Fibroblast of mammary gland (primary cell): ENCODE data around the gene GGA3.

Source experiments
- DNase-seq: peaks from one replicate; pipeline ENCODE4 v3.0.0-alpha.2; 2010; ENCODE audit warnings: low read depth
- H3K4me3 ChIP-seq: 2 replicates; pipeline ENCODE4 v1.5.1; 2011; ENCODE audit warnings: low read depth, mild to moderate bottlenecking, low read length, moderate library complexity; ENCODE audit not compliant: control insufficient read depth
- TF ChIP-seq, protein P1 (sequence below): conservative IDR thresholded peaks from 2 replicates; pipeline ENCODE4 v1.5.1; 2011; ENCODE audit warnings: low read depth, low read length, inconsistent platforms; ENCODE audit not compliant: control insufficient read depth, insufficient read depth

The GGA3 gene

DNA sequence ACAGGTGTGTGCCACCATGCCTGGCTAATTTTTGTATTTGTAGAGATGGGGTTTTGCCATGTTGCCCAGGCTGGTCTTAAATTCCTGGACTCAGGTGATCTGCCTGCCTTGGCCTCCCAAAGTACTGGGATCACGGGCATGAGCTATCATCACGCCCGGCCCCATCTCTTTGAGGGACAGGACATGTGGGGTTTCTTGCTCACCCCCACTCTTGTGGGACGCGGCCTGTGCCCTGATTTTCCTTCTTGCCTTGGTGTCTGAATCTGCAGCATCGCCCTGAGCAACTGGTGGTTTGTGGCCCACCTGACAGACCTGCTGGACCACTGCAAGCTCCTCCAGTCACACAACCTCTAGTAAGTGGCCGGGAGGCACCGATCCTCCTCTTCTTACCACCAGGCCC, 30.3 kb downstream of the GGA3 start:
- DNase-seq, result no peak
- TF ChIP-seq, protein P1, sequence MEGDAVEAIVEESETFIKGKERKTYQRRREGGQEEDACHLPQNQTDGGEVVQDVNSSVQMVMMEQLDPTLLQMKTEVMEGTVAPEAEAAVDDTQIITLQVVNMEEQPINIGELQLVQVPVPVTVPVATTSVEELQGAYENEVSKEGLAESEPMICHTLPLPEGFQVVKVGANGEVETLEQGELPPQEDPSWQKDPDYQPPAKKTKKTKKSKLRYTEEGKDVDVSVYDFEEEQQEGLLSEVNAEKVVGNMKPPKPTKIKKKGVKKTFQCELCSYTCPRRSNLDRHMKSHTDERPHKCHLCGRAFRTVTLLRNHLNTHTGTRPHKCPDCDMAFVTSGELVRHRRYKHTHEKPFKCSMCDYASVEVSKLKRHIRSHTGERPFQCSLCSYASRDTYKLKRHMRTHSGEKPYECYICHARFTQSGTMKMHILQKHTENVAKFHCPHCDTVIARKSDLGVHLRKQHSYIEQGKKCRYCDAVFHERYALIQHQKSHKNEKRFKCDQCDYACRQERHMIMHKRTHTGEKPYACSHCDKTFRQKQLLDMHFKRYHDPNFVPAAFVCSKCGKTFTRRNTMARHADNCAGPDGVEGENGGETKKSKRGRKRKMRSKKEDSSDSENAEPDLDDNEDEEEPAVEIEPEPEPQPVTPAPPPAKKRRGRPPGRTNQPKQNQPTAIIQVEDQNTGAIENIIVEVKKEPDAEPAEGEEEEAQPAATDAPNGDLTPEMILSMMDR, result no peak

DNA sequence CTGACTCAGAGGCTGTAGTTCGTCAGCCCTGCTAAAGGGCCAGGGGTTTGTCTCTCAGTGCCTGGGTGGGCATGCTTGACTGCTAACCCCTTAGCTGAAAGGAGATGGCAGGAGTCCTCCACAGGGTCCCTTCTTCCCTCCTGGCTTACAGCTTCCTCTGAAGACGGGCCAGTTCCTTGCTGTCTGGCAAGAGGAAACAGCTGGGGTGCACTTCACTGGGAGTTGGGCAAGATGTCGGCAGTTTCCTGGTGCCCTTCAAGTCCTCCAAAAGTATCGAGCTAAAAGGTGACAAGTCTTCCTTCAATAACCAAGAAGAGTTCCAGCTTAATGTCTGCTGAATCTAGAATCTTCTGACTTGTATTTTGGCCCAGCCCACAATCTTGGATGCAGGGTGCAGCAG, 32.6 kb downstream of the GGA3 start:
- no peak overlapping the region for H3K4me3 ChIP-seq
- TF ChIP-seq, protein P1, result no peak
- DNase-seq, result no peak

More for the DNA sequence above, 30.3 kb downstream of the GGA3 start:
- no peak overlapping the region for H3K4me3 ChIP-seq

DNA sequence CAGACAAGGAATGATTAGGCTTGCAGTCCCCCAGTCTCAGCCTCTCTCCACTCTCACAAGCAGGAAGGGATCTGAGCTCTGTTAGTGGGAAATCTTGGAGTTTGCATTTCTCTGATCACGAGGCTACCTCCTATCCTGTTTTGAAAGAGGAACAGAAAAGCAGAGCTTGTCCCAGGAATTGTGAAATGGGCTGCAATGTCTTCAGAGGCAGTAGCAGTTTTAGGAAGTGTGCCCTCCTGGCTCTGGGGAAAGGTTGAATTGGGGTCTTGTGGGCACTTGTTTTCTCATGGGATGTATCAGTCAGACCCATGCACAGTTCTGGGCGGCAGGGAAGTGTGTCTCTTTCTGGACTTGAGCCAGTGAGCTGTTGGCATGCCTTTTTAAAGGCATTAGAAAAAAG, 33.1 kb downstream of the GGA3 start:
- H3K4me3 ChIP-seq, result no peak overlapping the region
- TF ChIP-seq, protein P1, result no peak
- no peak for DNase-seq

DNA sequence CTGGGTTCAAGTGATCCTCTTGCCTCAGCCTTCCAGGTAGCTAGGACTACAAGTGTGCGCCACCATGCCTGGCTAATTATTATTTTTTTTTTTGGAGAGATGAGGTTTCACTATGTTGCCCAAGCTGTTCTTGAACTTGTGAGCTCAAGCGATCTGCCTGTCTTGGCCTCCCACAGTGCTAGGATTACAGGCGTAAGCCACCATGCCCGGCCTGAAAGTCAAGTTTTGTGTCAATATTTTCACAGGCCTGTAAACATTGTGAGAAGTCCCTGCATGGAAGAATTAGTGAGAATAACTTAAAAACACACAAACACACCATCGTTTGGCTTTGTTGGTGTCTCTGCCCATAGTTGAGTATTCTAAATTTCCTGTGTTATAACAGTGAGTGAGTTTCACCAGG, 33.7 kb downstream of the GGA3 start:
- TF ChIP-seq, protein P1, result no peak
- no peak for DNase-seq
- no peak overlapping the region for H3K4me3 ChIP-seq

DNA sequence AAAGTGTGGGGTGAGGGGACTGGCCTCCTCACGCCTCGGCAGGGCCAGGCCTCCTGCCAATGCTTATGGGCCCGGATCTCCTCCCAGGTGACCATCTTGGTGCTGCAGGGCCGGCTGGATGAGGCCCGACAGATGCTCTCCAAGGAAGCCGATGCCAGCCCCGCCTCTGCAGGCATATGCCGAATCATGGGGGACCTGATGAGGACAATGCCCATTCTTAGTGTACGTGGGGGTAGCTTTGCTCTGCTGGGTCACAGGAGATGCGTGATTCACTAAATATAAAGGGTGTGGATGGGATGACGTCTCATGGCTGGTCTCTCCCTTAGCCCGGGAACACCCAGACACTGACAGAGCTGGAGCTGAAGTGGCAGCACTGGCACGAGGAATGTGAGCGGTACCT, 36.4 kb downstream of the GGA3 start:
- DNase-seq, result no peak

DNA sequence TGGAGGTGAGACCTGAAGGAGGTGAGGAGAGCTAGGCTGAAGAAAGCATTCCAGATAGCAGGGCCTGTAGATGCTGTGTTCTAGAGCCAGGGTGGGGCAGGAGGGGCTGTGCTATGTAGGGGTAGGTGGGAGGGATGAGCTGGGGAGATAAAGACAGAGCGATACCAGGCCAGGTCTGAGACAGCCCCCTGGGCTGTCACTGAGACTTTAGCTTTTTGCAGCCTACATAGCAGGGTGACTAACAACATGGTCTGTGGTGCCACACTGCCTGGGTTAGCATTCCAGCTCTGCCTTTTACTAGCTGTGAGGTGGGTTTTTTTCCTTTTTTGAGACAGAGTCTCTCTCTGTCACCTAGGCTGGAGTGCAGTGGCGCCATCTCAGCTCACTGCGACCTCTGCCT, 41.6 kb downstream of the GGA3 start:
- no peak overlapping the region for H3K4me3 ChIP-seq
- TF ChIP-seq, protein P1, result no peak
- DNase-seq, result no peak

More for the DNA sequence above, 36.4 kb downstream of the GGA3 start:
- H3K4me3 ChIP-seq, result no peak overlapping the region
- TF ChIP-seq, protein P1, result no peak

DNA sequence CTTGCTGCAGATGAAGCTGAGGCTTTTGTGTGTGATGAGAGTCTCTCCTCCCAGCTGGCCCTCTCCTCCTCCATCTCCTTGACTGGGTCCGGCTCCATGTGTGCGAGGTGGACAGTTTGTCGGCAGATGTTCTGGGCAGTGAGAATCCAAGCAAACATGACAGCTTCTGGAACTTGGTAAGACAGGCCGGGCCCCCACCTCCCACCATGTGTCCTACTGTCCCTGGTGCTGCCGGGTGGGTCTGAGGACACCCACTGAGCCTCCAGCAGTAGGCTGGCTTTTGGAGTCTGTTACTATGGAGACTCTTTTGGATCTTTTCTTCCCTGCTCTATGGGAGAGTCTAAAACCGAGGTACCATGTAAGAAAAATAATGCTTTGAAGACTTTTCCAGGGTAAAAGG, 43.3 kb downstream of the GGA3 start:
- TF ChIP-seq, protein P1, result no peak
- no peak overlapping the region for H3K4me3 ChIP-seq
- DNase-seq, result no peak
